ENCODE measurements around the gene MTIF3. TPM values are rescaled to one million over a fixed set of nuclear protein-coding genes. Genes with fewer than 3 reads are reported as not detected.

The MTIF3 gene
- total RNA-seq, 1 donor from 2014 or later, result 38.6 TPM

DNA sequence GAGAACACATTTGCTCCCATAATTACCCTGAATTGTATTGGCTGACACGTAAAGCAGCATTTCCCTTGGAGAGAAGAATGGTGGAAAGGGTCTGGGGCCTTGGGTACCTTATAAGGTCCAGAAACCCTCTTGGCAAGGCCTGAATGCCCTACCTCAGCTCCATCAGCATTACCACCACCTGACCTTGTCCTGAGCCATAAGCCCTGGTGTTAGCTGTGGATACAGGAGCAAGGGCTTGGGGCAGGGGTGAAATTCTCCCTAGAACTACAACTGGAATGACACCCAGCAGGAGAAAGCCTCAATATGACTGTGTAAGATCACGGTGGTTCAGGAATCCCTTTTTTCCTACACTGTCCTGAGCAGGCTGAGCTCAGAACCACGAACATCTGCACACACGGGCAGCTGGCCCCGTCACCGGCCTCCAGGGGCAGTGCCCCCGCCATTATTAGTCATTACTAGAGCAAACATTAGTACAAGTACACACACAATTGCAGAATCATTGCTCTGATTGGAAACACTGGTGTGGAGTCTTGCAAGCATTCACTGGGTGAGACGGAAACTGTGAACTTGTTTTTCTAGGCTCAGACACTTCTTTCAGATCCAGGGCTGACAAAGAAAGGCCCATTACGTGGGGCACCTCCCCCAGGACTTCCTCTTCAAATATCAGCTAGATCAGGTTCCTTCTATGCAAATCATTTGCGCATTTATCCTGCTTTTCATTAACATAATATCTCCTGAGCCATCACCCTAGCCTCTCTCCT, 26.8 kb upstream of the MTIF3 start:
- ATAC-seq (peak; percentile 57), DNase-seq (no peak)
- Histone ChIP-seq H3K9me3 (no peaks in the 10 kb centered on the region), H3K4me1 (no peaks in the 10 kb centered on the region), H3K27me3 (no peaks in the 10 kb centered on the region), H3K36me3 (no peaks in the 10 kb centered on the region), H3K4me3 (no peak overlapping the region), H3K27ac (no peak overlapping the region)
- intact Hi-C loops (cut with DNase I), result no loop called here
- TF ChIP-seq, protein P1, sequence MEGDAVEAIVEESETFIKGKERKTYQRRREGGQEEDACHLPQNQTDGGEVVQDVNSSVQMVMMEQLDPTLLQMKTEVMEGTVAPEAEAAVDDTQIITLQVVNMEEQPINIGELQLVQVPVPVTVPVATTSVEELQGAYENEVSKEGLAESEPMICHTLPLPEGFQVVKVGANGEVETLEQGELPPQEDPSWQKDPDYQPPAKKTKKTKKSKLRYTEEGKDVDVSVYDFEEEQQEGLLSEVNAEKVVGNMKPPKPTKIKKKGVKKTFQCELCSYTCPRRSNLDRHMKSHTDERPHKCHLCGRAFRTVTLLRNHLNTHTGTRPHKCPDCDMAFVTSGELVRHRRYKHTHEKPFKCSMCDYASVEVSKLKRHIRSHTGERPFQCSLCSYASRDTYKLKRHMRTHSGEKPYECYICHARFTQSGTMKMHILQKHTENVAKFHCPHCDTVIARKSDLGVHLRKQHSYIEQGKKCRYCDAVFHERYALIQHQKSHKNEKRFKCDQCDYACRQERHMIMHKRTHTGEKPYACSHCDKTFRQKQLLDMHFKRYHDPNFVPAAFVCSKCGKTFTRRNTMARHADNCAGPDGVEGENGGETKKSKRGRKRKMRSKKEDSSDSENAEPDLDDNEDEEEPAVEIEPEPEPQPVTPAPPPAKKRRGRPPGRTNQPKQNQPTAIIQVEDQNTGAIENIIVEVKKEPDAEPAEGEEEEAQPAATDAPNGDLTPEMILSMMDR (IDR thresholded peaks at IDR 0.05), result no peak

GRCh38 chr13:27474751-27475268, 24.4 kb upstream of the MTIF3 start:
- H3K36me3 ChIP-seq, result no peaks in the 10 kb centered on the region
- no peaks in the 10 kb centered on the region for H3K27me3 ChIP-seq
- no peak overlapping the region for H3K4me3 ChIP-seq
- H3K27ac ChIP-seq, result no peak overlapping the region
- intact Hi-C loops (cut with DNase I), result no loop called here
- ATAC-seq, result no peak
- H3K9me3 ChIP-seq, result no peaks in the 10 kb centered on the region
- TF ChIP-seq, protein P1 (IDR thresholded peaks at IDR 0.05), result no peak
- no peak for DNase-seq
- no peaks in the 10 kb centered on the region for H3K4me1 ChIP-seq

GRCh38 chr13:27472941-27473340, 22.6 kb upstream of the MTIF3 start:
- DNase-seq (no peak), ATAC-seq (no peak)
- TF ChIP-seq, protein P1 (IDR thresholded peaks at IDR 0.05), result no peak
- H3K27me3 ChIP-seq, result no peaks in the 10 kb centered on the region
- H3K27ac ChIP-seq, result no peak overlapping the region
- H3K4me3 ChIP-seq, result no peak overlapping the region
- no peaks in the 10 kb centered on the region for H3K9me3 ChIP-seq
- H3K36me3 ChIP-seq, result no peaks in the 10 kb centered on the region
- no peaks in the 10 kb centered on the region for H3K4me1 ChIP-seq
- intact Hi-C loops (cut with DNase I), result no loop called here

DNA sequence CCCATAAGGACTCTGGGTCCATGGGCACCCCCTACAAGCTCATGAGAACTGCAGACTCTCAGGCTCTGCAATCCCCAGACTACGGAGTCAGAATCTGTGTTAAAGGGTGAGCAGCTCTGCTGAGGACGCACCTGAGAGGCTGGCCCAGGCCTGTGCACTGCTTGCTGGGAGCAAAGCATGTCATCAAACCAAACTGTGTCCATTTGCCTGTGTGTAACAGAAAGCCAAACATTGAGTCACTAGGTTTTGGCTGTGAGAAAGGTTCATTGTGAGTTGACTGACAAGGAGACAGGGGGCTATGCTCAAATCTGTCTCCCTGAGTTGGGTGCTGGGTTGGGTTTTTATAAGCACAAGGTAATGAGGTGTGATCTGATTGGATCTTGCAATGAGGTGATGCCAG, 22.1 kb upstream of the MTIF3 start:
- Histone ChIP-seq H3K4me1 (no peaks in the 10 kb centered on the region), H3K4me3 (no peak overlapping the region), H3K9me3 (no peaks in the 10 kb centered on the region), H3K36me3 (no peaks in the 10 kb centered on the region), H3K27me3 (no peaks in the 10 kb centered on the region), H3K27ac (no peak overlapping the region)
- ATAC-seq (no peak), DNase-seq (no peak)
- intact Hi-C loops (cut with DNase I), result no loop called here
- TF ChIP-seq, protein P1 (IDR thresholded peaks at IDR 0.05), result no peak

DNA sequence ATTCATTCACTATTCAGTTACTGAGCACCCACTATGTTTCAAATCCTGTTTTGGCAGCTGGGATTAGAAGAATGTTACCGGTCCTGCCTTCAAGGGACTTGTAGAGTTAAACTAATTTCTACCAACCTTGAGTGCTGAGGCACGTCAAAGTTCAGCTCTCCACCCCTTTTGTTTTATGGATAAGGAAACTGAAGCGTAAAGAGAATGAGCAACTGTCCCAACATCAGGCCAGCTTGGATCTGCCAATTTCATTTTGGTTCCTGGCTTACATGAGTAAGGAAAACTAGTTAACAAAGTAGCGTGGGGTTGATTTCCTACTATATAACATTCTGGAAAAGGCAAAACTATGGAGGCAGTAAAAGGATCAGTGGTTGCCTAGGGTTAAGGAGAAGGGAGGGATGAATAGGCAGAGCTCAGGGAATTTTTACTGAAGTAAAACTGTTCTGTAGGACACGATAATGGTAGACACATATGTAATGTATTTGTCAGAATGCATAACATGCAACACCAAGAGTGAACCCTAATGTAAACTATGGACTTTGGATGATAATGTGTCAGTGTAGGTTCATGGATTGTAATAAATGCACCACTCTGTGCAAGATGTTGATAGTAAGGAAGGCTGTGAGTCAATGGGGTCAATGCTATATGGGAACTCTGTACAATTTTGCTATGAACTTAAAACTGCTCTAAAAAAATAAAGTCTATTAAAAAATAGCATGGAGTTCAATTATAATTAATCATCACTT, 19.9 kb upstream of the MTIF3 start:
- Histone ChIP-seq H3K27me3 (no peaks in the 10 kb centered on the region), H3K9me3 (no peaks in the 10 kb centered on the region), H3K36me3 (no peaks in the 10 kb centered on the region), H3K4me1 (no peaks in the 10 kb centered on the region), H3K4me3 (no peak overlapping the region), H3K27ac (no peak overlapping the region)
- intact Hi-C loops (cut with DNase I), result no loop called here
- no peak for DNase-seq
- no peak for ATAC-seq
- TF ChIP-seq, protein P1 (IDR thresholded peaks at IDR 0.05), result no peak
